ENCODE data around the gene FAM131A. TPM values are rescaled to one million over a fixed set of nuclear protein-coding genes. Genes with fewer than 3 reads are reported as not detected.

The FAM131A gene
- total RNA-seq, 1 experiment from 2014 or later: 23.0 TPM

DNA sequence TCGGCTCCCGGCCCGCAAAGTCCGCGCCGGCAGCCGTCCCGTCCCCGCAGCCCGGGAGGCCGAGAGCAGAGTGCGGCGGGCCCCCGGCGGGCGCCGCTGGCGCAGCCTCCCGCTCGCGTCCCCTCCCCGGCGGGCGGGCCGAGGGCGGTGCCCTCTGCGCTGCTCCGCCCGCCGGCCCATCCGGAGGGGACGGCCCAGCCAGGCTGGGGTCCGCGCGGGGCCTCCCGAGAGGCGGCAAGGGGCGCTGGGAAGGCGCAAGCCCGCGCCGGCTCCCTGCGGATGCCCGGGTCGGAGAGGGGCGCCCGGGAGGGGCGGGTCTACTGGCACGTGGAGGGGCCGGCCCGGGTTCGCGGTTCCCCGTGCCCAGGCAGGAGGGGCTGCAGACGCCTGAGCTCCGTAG is 24.1 kb downstream of the FAM131A start, which contains the start of the genes CLCN2 and POLR2H (continued):
- TF ChIP-seq, protein P1, sequence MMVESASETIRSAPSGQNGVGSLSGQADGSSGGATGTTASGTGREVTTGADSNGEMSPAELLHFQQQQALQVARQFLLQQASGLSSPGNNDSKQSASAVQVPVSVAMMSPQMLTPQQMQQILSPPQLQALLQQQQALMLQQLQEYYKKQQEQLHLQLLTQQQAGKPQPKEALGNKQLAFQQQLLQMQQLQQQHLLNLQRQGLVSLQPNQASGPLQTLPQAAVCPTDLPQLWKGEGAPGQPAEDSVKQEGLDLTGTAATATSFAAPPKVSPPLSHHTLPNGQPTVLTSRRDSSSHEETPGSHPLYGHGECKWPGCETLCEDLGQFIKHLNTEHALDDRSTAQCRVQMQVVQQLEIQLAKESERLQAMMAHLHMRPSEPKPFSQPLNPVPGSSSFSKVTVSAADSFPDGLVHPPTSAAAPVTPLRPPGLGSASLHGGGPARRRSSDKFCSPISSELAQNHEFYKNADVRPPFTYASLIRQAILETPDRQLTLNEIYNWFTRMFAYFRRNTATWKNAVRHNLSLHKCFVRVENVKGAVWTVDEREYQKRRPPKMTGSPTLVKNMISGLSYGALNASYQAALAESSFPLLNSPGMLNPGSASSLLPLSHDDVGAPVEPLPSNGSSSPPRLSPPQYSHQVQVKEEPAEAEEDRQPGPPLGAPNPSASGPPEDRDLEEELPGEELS (CRISPR knock-in tag; IDR thresholded peaks at IDR 0.05): peak; percentile 38
- TF ChIP-seq ATF1 (CRISPR knock-in tag; IDR thresholded peaks at IDR 0.05) (no peak), GABPB1 (CRISPR knock-in tag; IDR thresholded peaks at IDR 0.05) (no peak), FOXP1 (CRISPR knock-in tag; IDR thresholded peaks at IDR 0.05; ENCODE audit: borderline replicate concordance) (no peak), ZNF263 (CRISPR knock-in tag; IDR thresholded peaks at IDR 0.05; ENCODE audit: low read depth) (no peak), ELF4 (CRISPR knock-in tag; IDR thresholded peaks at IDR 0.05; ENCODE audit: low read depth) (no peak), CREM (CRISPR knock-in tag; IDR thresholded peaks at IDR 0.05) (peak; percentile 28; the same call in 1 of the 2 replicates), NFYB (CRISPR knock-in tag; conservative IDR thresholded peaks at IDR 0.05; ENCODE audit: low read depth) (no peak), ZNF416 (CRISPR knock-in tag; IDR thresholded peaks at IDR 0.05) (no peak), ZNF219 (CRISPR knock-in tag; IDR thresholded peaks at IDR 0.05; ENCODE audit: borderline replicate concordance) (no peak), ESRRA (CRISPR knock-in tag; IDR thresholded peaks at IDR 0.05; ENCODE audit: borderline replicate concordance) (0 out of 2 replicates have a peak, but pooled peaks have one; percentile 30), PRRX2 (CRISPR knock-in tag; IDR thresholded peaks at IDR 0.05) (no peak), EMX1 (CRISPR knock-in tag; IDR thresholded peaks at IDR 0.05) (no peak), OVOL2 (CRISPR knock-in tag; IDR thresholded peaks at IDR 0.05; ENCODE audit: borderline replicate concordance) (no peak)
- TF ChIP-seq, protein P2, sequence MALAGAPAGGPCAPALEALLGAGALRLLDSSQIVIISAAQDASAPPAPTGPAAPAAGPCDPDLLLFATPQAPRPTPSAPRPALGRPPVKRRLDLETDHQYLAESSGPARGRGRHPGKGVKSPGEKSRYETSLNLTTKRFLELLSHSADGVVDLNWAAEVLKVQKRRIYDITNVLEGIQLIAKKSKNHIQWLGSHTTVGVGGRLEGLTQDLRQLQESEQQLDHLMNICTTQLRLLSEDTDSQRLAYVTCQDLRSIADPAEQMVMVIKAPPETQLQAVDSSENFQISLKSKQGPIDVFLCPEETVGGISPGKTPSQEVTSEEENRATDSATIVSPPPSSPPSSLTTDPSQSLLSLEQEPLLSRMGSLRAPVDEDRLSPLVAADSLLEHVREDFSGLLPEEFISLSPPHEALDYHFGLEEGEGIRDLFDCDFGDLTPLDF (CRISPR knock-in tag; IDR thresholded peaks at IDR 0.05): no peak
- TF ChIP-seq, protein P3, sequence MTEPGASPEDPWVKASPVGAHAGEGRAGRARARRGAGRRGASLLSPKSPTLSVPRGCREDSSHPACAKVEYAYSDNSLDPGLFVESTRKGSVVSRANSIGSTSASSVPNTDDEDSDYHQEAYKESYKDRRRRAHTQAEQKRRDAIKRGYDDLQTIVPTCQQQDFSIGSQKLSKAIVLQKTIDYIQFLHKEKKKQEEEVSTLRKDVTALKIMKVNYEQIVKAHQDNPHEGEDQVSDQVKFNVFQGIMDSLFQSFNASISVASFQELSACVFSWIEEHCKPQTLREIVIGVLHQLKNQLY (CRISPR knock-in tag; IDR thresholded peaks at IDR 0.05): no peak
- TF ChIP-seq, protein P4, sequence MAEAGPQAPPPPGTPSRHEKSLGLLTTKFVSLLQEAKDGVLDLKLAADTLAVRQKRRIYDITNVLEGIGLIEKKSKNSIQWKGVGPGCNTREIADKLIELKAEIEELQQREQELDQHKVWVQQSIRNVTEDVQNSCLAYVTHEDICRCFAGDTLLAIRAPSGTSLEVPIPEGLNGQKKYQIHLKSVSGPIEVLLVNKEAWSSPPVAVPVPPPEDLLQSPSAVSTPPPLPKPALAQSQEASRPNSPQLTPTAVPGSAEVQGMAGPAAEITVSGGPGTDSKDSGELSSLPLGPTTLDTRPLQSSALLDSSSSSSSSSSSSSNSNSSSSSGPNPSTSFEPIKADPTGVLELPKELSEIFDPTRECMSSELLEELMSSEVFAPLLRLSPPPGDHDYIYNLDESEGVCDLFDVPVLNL (CRISPR knock-in tag; IDR thresholded peaks at IDR 0.05; ENCODE audit: borderline replicate concordance, low read depth): no peak

DNA sequence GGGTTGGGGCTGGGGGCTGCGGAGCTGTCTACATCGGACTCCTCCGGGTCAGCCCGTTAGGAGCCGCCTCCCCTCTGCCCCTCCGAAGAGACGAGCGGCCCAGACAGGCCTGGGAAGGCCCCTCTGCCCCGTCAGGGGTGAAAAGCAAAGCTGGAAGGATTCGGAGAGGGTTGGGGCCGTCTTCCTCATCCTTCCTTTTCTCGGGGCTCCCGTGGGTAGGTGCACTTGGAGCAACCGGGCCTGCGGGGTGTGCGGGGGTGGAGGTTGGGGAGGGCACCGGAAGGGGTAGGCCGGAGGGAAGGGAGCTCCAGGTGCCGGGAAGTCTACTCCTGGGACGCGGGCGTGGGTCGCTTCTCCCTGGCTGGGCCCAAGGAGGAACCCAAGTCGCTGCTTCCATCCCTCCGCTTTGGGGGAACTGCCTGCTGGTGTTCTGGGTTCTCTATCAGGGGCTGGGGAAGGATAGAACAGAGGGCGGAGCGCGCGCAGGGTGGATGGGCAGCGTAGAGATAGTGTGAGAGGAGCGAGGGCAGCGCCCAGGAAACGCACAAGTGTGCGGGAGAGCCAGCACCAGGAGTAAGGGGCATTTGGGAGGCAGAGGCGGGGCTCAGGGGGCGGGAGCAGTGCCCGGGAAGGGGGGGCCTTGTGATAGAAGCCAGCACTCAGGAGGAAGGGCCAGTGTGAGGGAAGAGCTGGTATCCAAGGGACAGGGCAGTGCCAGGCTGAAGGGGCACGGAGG is 24.7 kb downstream of the FAM131A start:
- Mint-ChIP-seq H3K36me3 (peaks cover 30% of the 10 kb centered on the region), H3K27me3 (ENCODE audit: low read depth) (peaks cover 6% of the 10 kb centered on the region; the same call in 1 of the 2 replicates), H3K27ac (peak overlapping the region; percentile 97), H3K9me3 (no peaks in the 10 kb centered on the region), H3K4me1 (peaks cover 24% of the 10 kb centered on the region), H3K4me3 (peak overlapping the region; percentile 98)
- ATAC-seq (peak; percentile 11), DNase-seq (ENCODE audit: low spot score) (peak; percentile 47)
- CTCF ChIA-PET: interaction anchor here (0.7 to 4.8 kb wide), 10 partner anchors 10 to 199 kb away, joined by 3 to 41 read pairs (median 7); partner anchors contain the start of gene EPHB3
- POLR2A ChIA-PET: interaction anchor here (0.6 to 2.8 kb wide), 8 partner anchors 10 to 185 kb away, joined by 3 to 13 read pairs (median 5); no protein-coding TSS in a partner anchor
- TF ChIP-seq ZBTB21 (CRISPR knock-in tag; IDR thresholded peaks at IDR 0.05; ENCODE audit: borderline replicate concordance) (no peak), ZNF138 (CRISPR knock-in tag; conservative IDR thresholded peaks at IDR 0.05) (no peak), CREB1 (CRISPR knock-in tag; IDR thresholded peaks at IDR 0.05) (no peak), RORB (CRISPR knock-in tag; IDR thresholded peaks at IDR 0.05) (no peak), GABPB1 (CRISPR knock-in tag; IDR thresholded peaks at IDR 0.05) (no peak)
- TF ChIP-seq, protein P5, sequence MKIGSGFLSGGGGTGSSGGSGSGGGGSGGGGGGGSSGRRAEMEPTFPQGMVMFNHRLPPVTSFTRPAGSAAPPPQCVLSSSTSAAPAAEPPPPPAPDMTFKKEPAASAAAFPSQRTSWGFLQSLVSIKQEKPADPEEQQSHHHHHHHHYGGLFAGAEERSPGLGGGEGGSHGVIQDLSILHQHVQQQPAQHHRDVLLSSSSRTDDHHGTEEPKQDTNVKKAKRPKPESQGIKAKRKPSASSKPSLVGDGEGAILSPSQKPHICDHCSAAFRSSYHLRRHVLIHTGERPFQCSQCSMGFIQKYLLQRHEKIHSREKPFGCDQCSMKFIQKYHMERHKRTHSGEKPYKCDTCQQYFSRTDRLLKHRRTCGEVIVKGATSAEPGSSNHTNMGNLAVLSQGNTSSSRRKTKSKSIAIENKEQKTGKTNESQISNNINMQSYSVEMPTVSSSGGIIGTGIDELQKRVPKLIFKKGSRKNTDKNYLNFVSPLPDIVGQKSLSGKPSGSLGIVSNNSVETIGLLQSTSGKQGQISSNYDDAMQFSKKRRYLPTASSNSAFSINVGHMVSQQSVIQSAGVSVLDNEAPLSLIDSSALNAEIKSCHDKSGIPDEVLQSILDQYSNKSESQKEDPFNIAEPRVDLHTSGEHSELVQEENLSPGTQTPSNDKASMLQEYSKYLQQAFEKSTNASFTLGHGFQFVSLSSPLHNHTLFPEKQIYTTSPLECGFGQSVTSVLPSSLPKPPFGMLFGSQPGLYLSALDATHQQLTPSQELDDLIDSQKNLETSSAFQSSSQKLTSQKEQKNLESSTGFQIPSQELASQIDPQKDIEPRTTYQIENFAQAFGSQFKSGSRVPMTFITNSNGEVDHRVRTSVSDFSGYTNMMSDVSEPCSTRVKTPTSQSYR (CRISPR knock-in tag; IDR thresholded peaks at IDR 0.05): 0 out of 2 replicates have a peak, but pooled peaks have one; percentile 23
- TF ChIP-seq, protein P6, sequence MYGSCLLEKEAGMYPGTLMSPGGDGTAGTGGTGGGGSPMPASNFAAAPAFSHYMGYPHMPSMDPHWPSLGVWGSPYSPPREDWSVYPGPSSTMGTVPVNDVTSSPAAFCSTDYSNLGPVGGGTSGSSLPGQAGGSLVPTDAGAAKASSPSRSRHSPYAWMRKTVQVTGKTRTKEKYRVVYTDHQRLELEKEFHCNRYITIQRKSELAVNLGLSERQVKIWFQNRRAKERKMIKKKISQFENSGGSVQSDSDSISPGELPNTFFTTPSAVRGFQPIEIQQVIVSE (CRISPR knock-in tag; IDR thresholded peaks at IDR 0.05; ENCODE audit: borderline replicate concordance): no peak
- TF ChIP-seq, protein P1 (CRISPR knock-in tag; IDR thresholded peaks at IDR 0.05): peak; percentile 42; the same call in 1 of the 2 replicates
- TF ChIP-seq, protein P2 (CRISPR knock-in tag; IDR thresholded peaks at IDR 0.05): peak; percentile 63; the same call in 1 of the 2 replicates

Measured in WTC11 (cell line).